SK-N-SH (cell line): Measurements from ENCODE around the gene OR51I2. TPM values are rescaled to one million over a fixed set of nuclear protein-coding genes. Genes with fewer than 3 reads are reported as not detected.

ENCODE experiments used
- CTCF ChIA-PET: fragments of 300-600, 350-600 bp; formaldehyde crosslinking; extraction: SDS; loops from one replicate; lab custom pipeline; 2021; lab: Yijun Ruan, JAX
- POLR2A ChIA-PET: fragments of 350-600 bp; sonication (Branson Sonifier 250); formaldehyde crosslinking; extraction: SDS; loops from one replicate; lab custom pipeline; 2020; ENCODE audit warnings: antibody characterized with exemption, inconsistent platforms; lab: Yijun Ruan, JAX
- DNase-seq: peaks from one replicate; pipeline ENCODE4 v3.0.0; 2012
- H2AFZ ChIP-seq: fragments of 200-600 bp; sonication (generic); 2 replicates; pipeline ENCODE4 v1.8.1; 2016; ENCODE audit warnings: antibody characterized with exemption, mild to moderate bottlenecking, low read depth
- H3F3A ChIP-seq: fragments of 200-600 bp; sonication (generic); replicated peaks from 2 replicates; pipeline ENCODE3; 2016; ENCODE audit warnings: antibody characterized with exemption, mild to moderate bottlenecking; ENCODE audit not compliant: insufficient read depth
- H3K27ac ChIP-seq, 2 experiments: fragments of 200-500 bp in 1 of 2; fragments of 200-600 bp in 1 of 2; sonication (Bioruptor generic) in 1 of 2; sonication (generic), shearing (Covaris generic) in 1 of 2; 2 replicates each; pipeline versions ENCODE4 v1.5.1 to v1.6.1; 2014 to 2016; ENCODE audit warnings: low read depth in 2 of 2, inconsistent platforms in 1 of 2, low read length in 1 of 2, mild to moderate bottlenecking in 1 of 2, mixed read lengths in 1 of 2
- H3K27me3 ChIP-seq: fragments of 200-600 bp; sonication (generic), shearing (Covaris generic); 2 replicates; pipeline ENCODE4 v1.6.1; 2016; ENCODE audit warnings: mixed run types; ENCODE audit not compliant: insufficient read depth
- H3K36me3 ChIP-seq, 2 experiments: fragments of 200-500 bp in 1 of 2; fragments of 200-600 bp in 1 of 2; sonication (Bioruptor generic) in 1 of 2; sonication (generic) in 1 of 2; replicated peaks in 1 of 2; 2 replicates each; pipeline versions ENCODE3 to v1.5.1; 2014 to 2016; ENCODE audit warnings: low read length in 1 of 2, mild to moderate bottlenecking in 1 of 2; ENCODE audit not compliant: insufficient read depth in 2 of 2, control insufficient read depth in 1 of 2
- H3K4me1 ChIP-seq, 2 experiments: fragments of 200-500 bp in 1 of 2; fragments of 200-600 bp in 1 of 2; sonication (Bioruptor generic) in 1 of 2; sonication (generic), shearing (Covaris generic) in 1 of 2; 2 replicates each; pipeline versions ENCODE4 v1.5.1 to v1.6.1; 2014 to 2016; ENCODE audit warnings: low read depth in 1 of 2, low read length in 1 of 2, mixed run types in 1 of 2; ENCODE audit not compliant: insufficient read depth in 2 of 2, control insufficient read depth in 1 of 2
- H3K4me2 ChIP-seq: fragments of 200-600 bp; sonication (generic), shearing (Covaris generic); 2 replicates; pipeline ENCODE4 v1.6.1; 2017; ENCODE audit warnings: mixed run types
- H3K4me3 ChIP-seq, 2 experiments: fragments of 200-500 bp in 1 of 2; fragments of 200-600 bp in 1 of 2; sonication (Bioruptor generic) in 1 of 2; sonication (generic), shearing (Covaris generic) in 1 of 2; 2 replicates each; pipeline versions ENCODE4 v1.5.1 to v1.8.1; 2014 to 2016; ENCODE audit warnings: low read depth in 2 of 2, inconsistent platforms in 1 of 2, low read length in 1 of 2, mild to moderate bottlenecking in 1 of 2, mixed read lengths in 1 of 2, moderate library complexity in 1 of 2
- H3K79me2 ChIP-seq: fragments of 200-600 bp; sonication (generic); 2 replicates; pipeline ENCODE4 v1.8.1; 2017; ENCODE audit warnings: mild to moderate bottlenecking; ENCODE audit not compliant: insufficient read depth
- H3K9ac ChIP-seq: fragments of 200-600 bp; sonication (generic); 2 replicates; pipeline ENCODE4 v1.6.1; 2017; ENCODE audit warnings: mixed run types
- H3K9me2 ChIP-seq: fragments of 200-600 bp; sonication (generic); 2 replicates; pipeline ENCODE4 v1.6.1; 2017; ENCODE audit warnings: mixed run types
- H3K9me3 ChIP-seq: fragments of 200-600 bp; sonication (generic); 2 replicates; pipeline ENCODE4 v1.6.1; 2017; ENCODE audit warnings: mixed run types, mild to moderate bottlenecking, moderate library complexity
- H4K20me1 ChIP-seq: fragments of 200-600 bp; sonication (generic); 2 replicates; pipeline ENCODE4 v1.6.1; 2017; ENCODE audit warnings: mild to moderate bottlenecking, mixed run types; ENCODE audit not compliant: insufficient read depth
- CHD2 ChIP-seq: fragments of 150-350 bp; IDR thresholded peaks from 2 replicates; pipeline ENCODE4 v1.6.1; 2018; ENCODE audit warnings: low read length; ENCODE audit not compliant: partially characterized antibody
- ELF1 ChIP-seq: IDR thresholded peaks from 2 replicates; pipeline ENCODE4 v1.4.0; 2012
- FOSL2 ChIP-seq: IDR thresholded peaks from 2 replicates; pipeline ENCODE4 v1.4.0; 2012; ENCODE audit warnings: low read depth, mild to moderate bottlenecking, moderate library complexity, borderline replicate concordance
- GABPA ChIP-seq: IDR thresholded peaks from 2 replicates; pipeline ENCODE4 v1.4.0; 2012; ENCODE audit warnings: low read depth, mild to moderate bottlenecking
- JUND ChIP-seq: IDR thresholded peaks from 2 replicates; pipeline ENCODE4 v1.4.0; 2012
- MXI1 ChIP-seq: IDR thresholded peaks from 2 replicates; pipeline ENCODE4 v1.6.1; 2012; ENCODE audit warnings: mild to moderate bottlenecking, low read depth, low read length, improper control_type of control experiment
- NRF1 ChIP-seq: IDR thresholded peaks from 2 replicates; pipeline ENCODE4 v1.6.1; 2012; ENCODE audit warnings: low read depth, mild to moderate bottlenecking, low read length
- RCOR1 ChIP-seq: fragments of 150-350 bp; IDR thresholded peaks from 2 replicates; pipeline ENCODE4 v1.6.1; 2017; ENCODE audit warnings: antibody characterized with exemption, low read length
- SIN3A ChIP-seq: IDR thresholded peaks from 2 replicates; pipeline ENCODE4 v1.6.1; 2012; ENCODE audit warnings: low read depth, mild to moderate bottlenecking, low read length, moderate library complexity, borderline replicate concordance
- SMC3 ChIP-seq: IDR thresholded peaks from 2 replicates; pipeline ENCODE4 v1.6.1; 2012; ENCODE audit warnings: low read depth, low read length, improper control_type of control experiment
- TEAD4 ChIP-seq: IDR thresholded peaks from 2 replicates; pipeline ENCODE4 v1.4.0; 2012; ENCODE audit warnings: mild to moderate bottlenecking, borderline replicate concordance; ENCODE audit not compliant: insufficient read depth
- USF1 ChIP-seq: IDR thresholded peaks from 2 replicates; pipeline ENCODE4 v1.4.0; 2012; ENCODE audit warnings: low read depth, borderline replicate concordance
- WGBS: methylation state at CpG from one replicate; pipeline ENCODE4 v1.1.6; 2017; ENCODE audit warnings: low lambda C conversion rate; 5-methylcytosine and 5-hydroxymethylcytosine counted together
- polyA plus RNA-seq, 3 experiments: library from polyadenylated mRNA; depleted of rRNA; stranded (reverse); fragments of >200 nt; gene quantifications; 2 replicates each; pipeline ENCODE4 v1.2.3, GENCODE V29; 2012
- TF ChIP-seq, protein P1 (sequence below): IDR thresholded peaks from 2 replicates; pipeline ENCODE4 v1.4.0; 2012; ENCODE audit warnings: low read depth
- TF ChIP-seq, protein P2 (sequence below): IDR thresholded peaks from 2 replicates; pipeline ENCODE4 v1.4.0; 2012; ENCODE audit warnings: low read depth, borderline replicate concordance
- TF ChIP-seq, protein P3 (sequence below): fragments of 200-600 bp; sonication (generic); IDR thresholded peaks from 2 replicates; pipeline ENCODE4 v1.6.1; 2017; ENCODE audit warnings: antibody characterized with exemption, mild to moderate bottlenecking, moderate library complexity

The OR51I2 gene
- polyA plus RNA-seq, 1 of the 3 experiments (the other 2 are of a cell fraction), result not detected

- no peak overlapping the region for H3K4me2 ChIP-seq
- ChIA-PET POLR2A (no interaction called here), CTCF (no interaction called here)
These were observed 5.2 kb upstream of the OR51I2 start for GRCh38 chr11:5443835-5444393.

GRCh38 chr11:5449432-5449831 lies 309 bp downstream of the OR51I2 start:
- Histone ChIP-seq H3K36me3 (no peaks in the 10 kb centered on the region), H3K79me2 (no peaks in the 10 kb centered on the region), H3K9me2 (no peaks in the 10 kb centered on the region), H3F3A (no peaks in the 10 kb centered on the region), H3K4me2 (no peak overlapping the region), H3K27ac (no peak overlapping the region), H3K27me3 (peaks cover 8% of the 10 kb centered on the region; the same call in 1 of the 2 replicates), H3K4me1 (no peaks in the 10 kb centered on the region), H3K4me3 (no peak overlapping the region), H4K20me1 (no peaks in the 10 kb centered on the region), H3K9me3 (no peaks in the 10 kb centered on the region), H2AFZ (no peak overlapping the region), H3K9ac (no peak overlapping the region)
- 3% methylated on average over 4 of the region's 4 CpGs for WGBS
- POLR2A ChIA-PET, result no interaction called here
- no peak for TF ChIP-seq USF1
- no peak for TF ChIP-seq JUND
- no peak for DNase-seq
- CTCF ChIA-PET, result no interaction called here

More at GRCh38 chr11:5443835-5444393, 5.2 kb upstream of the OR51I2 start:
- Histone ChIP-seq H3K79me2 (no peaks in the 10 kb centered on the region), H3K4me3 (no peak overlapping the region), H3F3A (no peaks in the 10 kb centered on the region), H3K27me3 (no peaks in the 10 kb centered on the region), H3K27ac (no peak overlapping the region), H2AFZ (no peak overlapping the region), H3K9ac (no peak overlapping the region), H3K9me3 (no peaks in the 10 kb centered on the region), H4K20me1 (no peaks in the 10 kb centered on the region), H3K4me1 (no peaks in the 10 kb centered on the region), H3K9me2 (no peaks in the 10 kb centered on the region), H3K36me3 (no peaks in the 10 kb centered on the region)
- DNase-seq, result no peak
- TF ChIP-seq CHD2, result no peak
- WGBS, result 3% methylated on average over 2 of the region's 2 CpGs

DNA sequence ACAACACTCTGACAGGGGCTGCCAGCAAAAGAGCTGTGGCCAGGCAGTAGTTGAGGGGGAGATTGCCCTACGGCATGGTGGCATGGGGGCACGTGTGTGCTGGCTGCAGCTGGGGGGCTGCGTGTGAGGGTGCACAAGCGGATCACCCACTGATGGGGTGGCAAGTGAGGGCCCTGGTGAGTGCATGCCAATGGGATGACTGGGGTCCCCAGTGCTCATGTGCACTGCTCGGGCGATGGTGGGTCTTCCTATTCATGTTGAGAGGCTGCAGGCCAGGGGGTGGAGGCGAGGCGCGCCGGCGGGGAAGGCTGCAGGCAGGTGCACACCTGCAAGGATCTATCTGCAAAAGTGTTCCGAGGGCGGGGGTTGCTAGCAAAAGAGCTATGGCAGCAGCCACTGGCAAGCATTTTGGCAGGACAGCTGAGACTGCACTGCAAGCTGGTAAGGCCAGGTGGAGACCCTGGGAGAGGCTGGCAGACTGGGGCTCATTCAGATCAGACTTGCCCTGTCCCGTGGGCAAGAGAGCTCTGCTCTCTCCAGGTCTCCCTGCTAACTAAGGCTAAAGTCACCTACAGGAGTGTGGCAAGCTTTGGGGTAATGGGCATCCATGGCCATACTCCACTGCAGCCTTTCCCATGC lies 12.0 kb downstream of the OR51I2 start:
- ChIA-PET CTCF (interaction anchor here (1.0 kb wide), 2 partner anchors 15 to 1274 kb away, joined by 3 read pairs; no protein-coding TSS in a partner anchor), POLR2A (no interaction called here)
- no peaks in the 10 kb centered on the region for H3K9me2 ChIP-seq
- no peak overlapping the region for H3K4me2 ChIP-seq
- no peaks in the 10 kb centered on the region for H3K79me2 ChIP-seq
- no peaks in the 10 kb centered on the region for H3K9me3 ChIP-seq
- H3K27ac ChIP-seq, result no peak overlapping the region
- no peak overlapping the region for H3K4me3 ChIP-seq
- no peaks in the 10 kb centered on the region for H3F3A ChIP-seq
- no peak overlapping the region for H2AFZ ChIP-seq
- no peaks in the 10 kb centered on the region for H3K36me3 ChIP-seq
- H3K27me3 ChIP-seq, result no peaks in the 10 kb centered on the region
- H4K20me1 ChIP-seq, result no peaks in the 10 kb centered on the region
- 10% methylated on average over 11 of the region's 14 CpGs for WGBS
- no peak overlapping the region for H3K9ac ChIP-seq
- H3K4me1 ChIP-seq, result no peaks in the 10 kb centered on the region
- DNase-seq, result no peak
- no peak for TF ChIP-seq RCOR1
- no peak for TF ChIP-seq TEAD4
- no peak for TF ChIP-seq FOSL2
- no peak for TF ChIP-seq GABPA
- TF ChIP-seq, protein P1, sequence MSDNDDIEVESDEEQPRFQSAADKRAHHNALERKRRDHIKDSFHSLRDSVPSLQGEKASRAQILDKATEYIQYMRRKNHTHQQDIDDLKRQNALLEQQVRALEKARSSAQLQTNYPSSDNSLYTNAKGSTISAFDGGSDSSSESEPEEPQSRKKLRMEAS, result no peak
- no peak for TF ChIP-seq SIN3A
- TF ChIP-seq ELF1, result no peak
- no peak for TF ChIP-seq USF1
- TF ChIP-seq, protein P2, sequence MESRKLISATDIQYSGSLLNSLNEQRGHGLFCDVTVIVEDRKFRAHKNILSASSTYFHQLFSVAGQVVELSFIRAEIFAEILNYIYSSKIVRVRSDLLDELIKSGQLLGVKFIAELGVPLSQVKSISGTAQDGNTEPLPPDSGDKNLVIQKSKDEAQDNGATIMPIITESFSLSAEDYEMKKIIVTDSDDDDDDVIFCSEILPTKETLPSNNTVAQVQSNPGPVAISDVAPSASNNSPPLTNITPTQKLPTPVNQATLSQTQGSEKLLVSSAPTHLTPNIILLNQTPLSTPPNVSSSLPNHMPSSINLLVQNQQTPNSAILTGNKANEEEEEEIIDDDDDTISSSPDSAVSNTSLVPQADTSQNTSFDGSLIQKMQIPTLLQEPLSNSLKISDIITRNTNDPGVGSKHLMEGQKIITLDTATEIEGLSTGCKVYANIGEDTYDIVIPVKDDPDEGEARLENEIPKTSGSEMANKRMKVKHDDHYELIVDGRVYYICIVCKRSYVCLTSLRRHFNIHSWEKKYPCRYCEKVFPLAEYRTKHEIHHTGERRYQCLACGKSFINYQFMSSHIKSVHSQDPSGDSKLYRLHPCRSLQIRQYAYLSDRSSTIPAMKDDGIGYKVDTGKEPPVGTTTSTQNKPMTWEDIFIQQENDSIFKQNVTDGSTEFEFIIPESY, result no peak
- TF ChIP-seq CHD2, result no peak
- no peak for TF ChIP-seq MXI1
- no peak for TF ChIP-seq JUND
- TF ChIP-seq, protein P3, sequence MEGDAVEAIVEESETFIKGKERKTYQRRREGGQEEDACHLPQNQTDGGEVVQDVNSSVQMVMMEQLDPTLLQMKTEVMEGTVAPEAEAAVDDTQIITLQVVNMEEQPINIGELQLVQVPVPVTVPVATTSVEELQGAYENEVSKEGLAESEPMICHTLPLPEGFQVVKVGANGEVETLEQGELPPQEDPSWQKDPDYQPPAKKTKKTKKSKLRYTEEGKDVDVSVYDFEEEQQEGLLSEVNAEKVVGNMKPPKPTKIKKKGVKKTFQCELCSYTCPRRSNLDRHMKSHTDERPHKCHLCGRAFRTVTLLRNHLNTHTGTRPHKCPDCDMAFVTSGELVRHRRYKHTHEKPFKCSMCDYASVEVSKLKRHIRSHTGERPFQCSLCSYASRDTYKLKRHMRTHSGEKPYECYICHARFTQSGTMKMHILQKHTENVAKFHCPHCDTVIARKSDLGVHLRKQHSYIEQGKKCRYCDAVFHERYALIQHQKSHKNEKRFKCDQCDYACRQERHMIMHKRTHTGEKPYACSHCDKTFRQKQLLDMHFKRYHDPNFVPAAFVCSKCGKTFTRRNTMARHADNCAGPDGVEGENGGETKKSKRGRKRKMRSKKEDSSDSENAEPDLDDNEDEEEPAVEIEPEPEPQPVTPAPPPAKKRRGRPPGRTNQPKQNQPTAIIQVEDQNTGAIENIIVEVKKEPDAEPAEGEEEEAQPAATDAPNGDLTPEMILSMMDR, result no peak
- no peak for TF ChIP-seq NRF1
- no peak for TF ChIP-seq SMC3
